Prostate gland (tissue), 2 donors: ENCODE measurements around the gene GPRIN2. TPM values are rescaled to one million over a fixed set of nuclear protein-coding genes. Genes with fewer than 3 reads are reported as not detected.

Experiments
- DNase-seq: peaks from one replicate; pipeline ENCODE4 v3.0.0-alpha.2; 2019; ENCODE audit warnings: low spot score
- H3K27ac ChIP-seq, 2 donors: fragments of 200-600 bp; sonication (generic); 2 replicates each; pipeline ENCODE4 v1.5.1; 2017 to 2019
- H3K27me3 ChIP-seq: fragments of 200-600 bp; sonication (generic); replicated peaks from 2 replicates; pipeline ENCODE4 v1.5.1; 2019; ENCODE audit not compliant: insufficient read depth
- H3K36me3 ChIP-seq, 2 donors: fragments of 200-600 bp; sonication (generic); 1 replicate in 1 of 2; 2 replicates in 1 of 2; pipeline versions ENCODE4 v1.5.1 to v1.8.1; 2017 to 2019
- H3K4me1 ChIP-seq: fragments of 200-600 bp; sonication (generic); replicated peaks from 2 replicates; pipeline ENCODE4 v1.5.1; 2019
- H3K4me3 ChIP-seq, 2 donors: fragments of 200-600 bp; sonication (generic); 2 replicates each; pipeline ENCODE4 v1.5.1; 2017 to 2019
- H3K9me3 ChIP-seq: fragments of 200-600 bp; sonication (generic); 2 replicates; pipeline ENCODE4 v1.5.1; 2017
- CTCF ChIP-seq, 4 experiments: fragments of 200-600 bp in 2 of 4; fragments of 450-650 bp in 2 of 4; sonication (generic) in 2 of 4; IDR thresholded peaks; 1 replicate in 3 of 4; 2 replicates in 1 of 4; pipeline ENCODE4 v1.5.1; 2016 to 2019; ENCODE audit warnings: antibody characterized with exemption in 4 of 4, mild to moderate bottlenecking in 2 of 4, moderate library complexity in 2 of 4
- POLR2A ChIP-seq: fragments of 450-650 bp; IDR thresholded peaks from one replicate; pipeline ENCODE4 v1.6.1; 2016; ENCODE audit warnings: antibody characterized with exemption, mild to moderate bottlenecking
- POLR2AphosphoS5 ChIP-seq: sonication (generic); formaldehyde crosslinking; IDR thresholded peaks from one replicate; pipeline ENCODE4 v1.6.1; 2017; ENCODE audit warnings: antibody characterized with exemption
- WGBS: methylation state at CpG from one replicate; pipeline ENCODE4 v1.1.5; 2018; 5-methylcytosine and 5-hydroxymethylcytosine counted together
- intact Hi-C: fragments of 100-400 bp; cut with DNase I; formaldehyde crosslinking; loops from one replicate; pipeline ENCODE4 v1.14.2; 2022
- total RNA-seq, 2 donors: library from RNA; depleted of rRNA; stranded (reverse); fragments of >200 nt; gene quantifications; one replicate each; pipeline ENCODE4 v1.1.0, GENCODE V29; 2016

GPRIN2 gene
- total RNA-seq, 2 donors from 2014 or later, result 4.3 to 16.9 TPM

- no peaks in the 10 kb centered on the region for H3K27me3 ChIP-seq
Measured at GRCh38 chr10:46547541-46548497, 8.6 kb downstream of the GPRIN2 start.

GRCh38 chr10:46546591-46547540 is 9.6 kb downstream of the GPRIN2 start:
- 61% methylated on average over 11 of the region's 11 CpGs for WGBS

More at GRCh38 chr10:46547541-46548497, 8.6 kb downstream of the GPRIN2 start:
- Histone ChIP-seq H3K9me3 (no peaks in the 10 kb centered on the region), H3K4me3 (no peak overlapping the region), H3K27ac (no peak overlapping the region), H3K36me3 (no peaks in the 10 kb centered on the region), H3K4me1 (peaks cover under 1% of the 10 kb centered on the region)
- peak; percentile 3 for DNase-seq
- intact Hi-C loops, result no loop called here
- TF ChIP-seq POLR2A, result no peak
- TF ChIP-seq CTCF (IDR thresholded peaks at IDR 0.05), result no peak
- TF ChIP-seq POLR2AphosphoS5, result no peak
- 80% methylated on average over 11 of the region's 11 CpGs for whole genome bisulfite sequencing

GRCh38 chr10:46545861-46546590 is 10.4 kb downstream of the GPRIN2 start:
- WGBS, result 81% methylated on average over 5 of the region's 5 CpGs
- intact Hi-C loops, result no loop called here
- Histone ChIP-seq H3K4me3 (no peak overlapping the region), H3K27me3 (no peaks in the 10 kb centered on the region), H3K36me3 (no peaks in the 10 kb centered on the region), H3K9me3 (no peaks in the 10 kb centered on the region), H3K4me1 (no peaks in the 10 kb centered on the region), H3K27ac (no peak overlapping the region)
- TF ChIP-seq CTCF (IDR thresholded peaks at IDR 0.05) (no peak), POLR2A (no peak), POLR2AphosphoS5 (no peak)
- DNase-seq, result peak; percentile 4

More at GRCh38 chr10:46546591-46547540, 9.6 kb downstream of the GPRIN2 start:
- peak; percentile 21 for DNase-seq
- Histone ChIP-seq H3K27me3 (no peaks in the 10 kb centered on the region), H3K4me1 (no peaks in the 10 kb centered on the region), H3K4me3 (no peak overlapping the region), H3K27ac (no peak overlapping the region), H3K36me3 (no peaks in the 10 kb centered on the region), H3K9me3 (no peaks in the 10 kb centered on the region)
- TF ChIP-seq POLR2A, result no peak
- intact Hi-C loops, result no loop called here

GRCh38 chr10:46544989-46545791 is 11.3 kb downstream of the GPRIN2 start:
- Histone ChIP-seq H3K27me3 (no peaks in the 10 kb centered on the region), H3K36me3 (no peaks in the 10 kb centered on the region), H3K4me3 (no peak overlapping the region), H3K4me1 (no peaks in the 10 kb centered on the region), H3K9me3 (no peaks in the 10 kb centered on the region), H3K27ac (no peak overlapping the region)
- no peak for DNase-seq
- 60% methylated on average over 3 of the region's 3 CpGs for WGBS
- TF ChIP-seq POLR2AphosphoS5 (no peak), CTCF (IDR thresholded peaks at IDR 0.05) (peak in 1 of 4 experiments; percentile 43)
- intact Hi-C loops, result no loop called here
